ENCODE measurements around the gene ELMOD1.

DNA sequence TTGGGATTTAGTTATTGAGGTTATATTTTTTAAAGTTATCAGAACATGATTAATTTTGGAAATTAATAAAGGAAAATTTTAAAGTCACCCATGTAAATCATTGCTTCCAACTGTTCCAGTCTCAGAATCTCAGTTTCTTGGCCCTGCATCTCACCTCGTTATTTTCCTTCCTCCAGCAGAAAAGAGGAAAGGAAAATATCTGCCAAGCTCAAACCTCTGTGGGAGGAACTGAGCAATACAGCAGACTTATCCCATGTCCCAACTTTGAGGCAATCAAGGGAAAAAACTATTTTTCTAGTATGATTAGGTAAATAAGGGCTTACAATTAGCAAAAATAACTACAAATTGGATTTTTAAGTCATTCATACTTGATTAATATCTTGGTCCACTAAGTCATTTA lies 30.1 kb downstream of the ELMOD1 start:
- TF ChIP-seq, protein P1, sequence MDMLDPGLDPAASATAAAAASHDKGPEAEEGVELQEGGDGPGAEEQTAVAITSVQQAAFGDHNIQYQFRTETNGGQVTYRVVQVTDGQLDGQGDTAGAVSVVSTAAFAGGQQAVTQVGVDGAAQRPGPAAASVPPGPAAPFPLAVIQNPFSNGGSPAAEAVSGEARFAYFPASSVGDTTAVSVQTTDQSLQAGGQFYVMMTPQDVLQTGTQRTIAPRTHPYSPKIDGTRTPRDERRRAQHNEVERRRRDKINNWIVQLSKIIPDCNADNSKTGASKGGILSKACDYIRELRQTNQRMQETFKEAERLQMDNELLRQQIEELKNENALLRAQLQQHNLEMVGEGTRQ (IDR thresholded peaks at IDR 0.05; ENCODE audit: low read depth, low read length), result no peak
- TF ChIP-seq, protein P2, sequence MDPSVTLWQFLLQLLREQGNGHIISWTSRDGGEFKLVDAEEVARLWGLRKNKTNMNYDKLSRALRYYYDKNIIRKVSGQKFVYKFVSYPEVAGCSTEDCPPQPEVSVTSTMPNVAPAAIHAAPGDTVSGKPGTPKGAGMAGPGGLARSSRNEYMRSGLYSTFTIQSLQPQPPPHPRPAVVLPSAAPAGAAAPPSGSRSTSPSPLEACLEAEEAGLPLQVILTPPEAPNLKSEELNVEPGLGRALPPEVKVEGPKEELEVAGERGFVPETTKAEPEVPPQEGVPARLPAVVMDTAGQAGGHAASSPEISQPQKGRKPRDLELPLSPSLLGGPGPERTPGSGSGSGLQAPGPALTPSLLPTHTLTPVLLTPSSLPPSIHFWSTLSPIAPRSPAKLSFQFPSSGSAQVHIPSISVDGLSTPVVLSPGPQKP (IDR thresholded peaks at IDR 0.05; ENCODE audit: borderline replicate concordance, low read depth, low read length), result no peak
- TF ChIP-seq, protein P3, sequence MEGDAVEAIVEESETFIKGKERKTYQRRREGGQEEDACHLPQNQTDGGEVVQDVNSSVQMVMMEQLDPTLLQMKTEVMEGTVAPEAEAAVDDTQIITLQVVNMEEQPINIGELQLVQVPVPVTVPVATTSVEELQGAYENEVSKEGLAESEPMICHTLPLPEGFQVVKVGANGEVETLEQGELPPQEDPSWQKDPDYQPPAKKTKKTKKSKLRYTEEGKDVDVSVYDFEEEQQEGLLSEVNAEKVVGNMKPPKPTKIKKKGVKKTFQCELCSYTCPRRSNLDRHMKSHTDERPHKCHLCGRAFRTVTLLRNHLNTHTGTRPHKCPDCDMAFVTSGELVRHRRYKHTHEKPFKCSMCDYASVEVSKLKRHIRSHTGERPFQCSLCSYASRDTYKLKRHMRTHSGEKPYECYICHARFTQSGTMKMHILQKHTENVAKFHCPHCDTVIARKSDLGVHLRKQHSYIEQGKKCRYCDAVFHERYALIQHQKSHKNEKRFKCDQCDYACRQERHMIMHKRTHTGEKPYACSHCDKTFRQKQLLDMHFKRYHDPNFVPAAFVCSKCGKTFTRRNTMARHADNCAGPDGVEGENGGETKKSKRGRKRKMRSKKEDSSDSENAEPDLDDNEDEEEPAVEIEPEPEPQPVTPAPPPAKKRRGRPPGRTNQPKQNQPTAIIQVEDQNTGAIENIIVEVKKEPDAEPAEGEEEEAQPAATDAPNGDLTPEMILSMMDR (conservative IDR thresholded peaks at IDR 0.05; ENCODE audit: low read depth, low read length), result no peak
- TF ChIP-seq POLR2A (IDR thresholded peaks at IDR 0.05; ENCODE audit: low read depth, low read length), result no peak
- no peak for TF ChIP-seq CEBPB (IDR thresholded peaks at IDR 0.05; ENCODE audit: low read depth, low read length)
- TF ChIP-seq RAD21 (IDR thresholded peaks at IDR 0.05; ENCODE audit: low read length), result no peak
